Activated CD8-positive, alpha-beta T cell treated with anti-CD3 and anti-CD28 coated beads for 36 hours (primary cell): ENCODE data around the gene POU2F3. TPM values are rescaled to one million over a fixed set of nuclear protein-coding genes. Genes with fewer than 3 reads are reported as not detected.

Experiments
- ATAC-seq: fragments of 200-7000 bp; cut with Tn5 transposase; one replicate; pipeline ENCODE4 v1.10.0; 2021; ENCODE audit warnings: mild to moderate bottlenecking, moderate library complexity
- CTCF ChIA-PET: fragments of 350-600 bp; sonication (Branson Sonifier 250); formaldehyde crosslinking; loops from one replicate; lab custom pipeline; 2021; ENCODE audit warnings: antibody characterized with exemption; lab: Charles Lee
- POLR2A ChIA-PET: fragments of 350-600 bp; sonication (Branson Sonifier 250); formaldehyde crosslinking; loops from one replicate; lab custom pipeline; 2021; ENCODE audit warnings: antibody characterized with exemption; lab: Charles Lee
- DNase-seq: peaks from one replicate; pipeline ENCODE4 v3.0.0-alpha.2; 2020
- H3K27ac Mint-ChIP-seq: one replicate; pipeline ENCODE4 v1.8.0; 2021; ENCODE audit warnings: mild to moderate bottlenecking, mixed read lengths
- H3K27me3 Mint-ChIP-seq: one replicate; pipeline ENCODE4 v1.8.0; 2021; ENCODE audit warnings: mixed read lengths
- H3K36me3 Mint-ChIP-seq: one replicate; pipeline ENCODE4 v1.8.0; 2021; ENCODE audit warnings: low read depth, mixed read lengths
- H3K4me1 Mint-ChIP-seq: one replicate; pipeline ENCODE4 v1.8.0; 2021; ENCODE audit warnings: low read depth, mixed read lengths
- H3K4me3 Mint-ChIP-seq: one replicate; pipeline ENCODE4 v1.8.0; 2021; ENCODE audit warnings: mild to moderate bottlenecking, moderate library complexity, mixed read lengths
- H3K9me3 Mint-ChIP-seq: one replicate; pipeline ENCODE4 v1.8.0; 2021; ENCODE audit warnings: mixed read lengths
- CTCF ChIP-seq: fragments of 200-600 bp; IDR thresholded peaks from one replicate; pipeline ENCODE4 v1.8.0; 2022; ENCODE audit warnings: antibody characterized with exemption, mild to moderate bottlenecking
- intact Hi-C: fragments of 100-400 bp; cut with micrococcal nuclease; formaldehyde crosslinking; loops from one replicate; pipeline ENCODE4 v1.10.0; 2022
- total RNA-seq, 2 experiments: library from RNA; stranded (reverse); gene quantifications; one replicate each; pipeline ENCODE4 v1.2.3, GENCODE V29; 2021

Gene POU2F3
- total RNA-seq, 2 experiments from 2014 or later = not detected

GRCh38 chr11:120217941-120218694, 21.8 kb upstream of the POU2F3 start:
- Mint-ChIP-seq H3K36me3 (no peaks in the 10 kb centered on the region), H3K27ac (no peak overlapping the region), H3K9me3 (no peaks in the 10 kb centered on the region), H3K4me1 (peaks cover 4% of the 10 kb centered on the region), H3K27me3 (no peaks in the 10 kb centered on the region), H3K4me3 (no peak overlapping the region)
- ATAC-seq = no peak
- ChIA-PET POLR2A (no interaction called here), CTCF (no interaction called here)
- no peak for DNase-seq
- no peak for TF ChIP-seq CTCF
- intact Hi-C loops = no loop called here

GRCh38 chr11:120218695-120219033, 21.3 kb upstream of the POU2F3 start:
- Mint-ChIP-seq H3K36me3 (no peaks in the 10 kb centered on the region), H3K9me3 (no peaks in the 10 kb centered on the region), H3K4me3 (no peak overlapping the region), H3K27me3 (no peaks in the 10 kb centered on the region), H3K27ac (no peak overlapping the region), H3K4me1 (peaks cover 4% of the 10 kb centered on the region)
- ChIA-PET POLR2A (no interaction called here), CTCF (no interaction called here)
- intact Hi-C loops = no loop called here
- ATAC-seq = no peak
- DNase-seq = no peak
- no peak for TF ChIP-seq CTCF

GRCh38 chr11:120219232-120219937, 20.6 kb upstream of the POU2F3 start:
- ATAC-seq (no peak), DNase-seq (no peak)
- H3K27ac Mint-ChIP-seq = no peak overlapping the region
- intact Hi-C loops = no loop called here
- TF ChIP-seq CTCF = no peak
- no peaks in the 10 kb centered on the region for H3K27me3 Mint-ChIP-seq
- H3K4me3 Mint-ChIP-seq = no peak overlapping the region
- POLR2A ChIA-PET = no interaction called here
- CTCF ChIA-PET = no interaction called here
- no peaks in the 10 kb centered on the region for H3K36me3 Mint-ChIP-seq
- H3K9me3 Mint-ChIP-seq = no peaks in the 10 kb centered on the region
- H3K4me1 Mint-ChIP-seq = peaks cover 4% of the 10 kb centered on the region

- ATAC-seq = no peak
- no peak overlapping the region for H3K27ac Mint-ChIP-seq
- TF ChIP-seq CTCF = no peak
- H3K4me1 Mint-ChIP-seq = peaks cover 7% of the 10 kb centered on the region
- no peaks in the 10 kb centered on the region for H3K9me3 Mint-ChIP-seq
- POLR2A ChIA-PET = no interaction called here
- DNase-seq = no peak
- CTCF ChIA-PET = interaction anchor here (0.9 kb wide), 1 partner anchor 15 kb away, joined by 3 read pairs; no protein-coding TSS in a partner anchor
- no peaks in the 10 kb centered on the region for H3K36me3 Mint-ChIP-seq
- no peaks in the 10 kb centered on the region for H3K27me3 Mint-ChIP-seq
- H3K4me3 Mint-ChIP-seq = no peak overlapping the region
- intact Hi-C loops = no loop called here
These were observed 19.8 kb upstream of the POU2F3 start for GRCh38 chr11:120219938-120220746.

GRCh38 chr11:120220747-120221037, 19.2 kb upstream of the POU2F3 start:
- Mint-ChIP-seq H3K4me3 (no peak overlapping the region), H3K27ac (no peak overlapping the region), H3K27me3 (no peaks in the 10 kb centered on the region), H3K36me3 (no peaks in the 10 kb centered on the region), H3K9me3 (no peaks in the 10 kb centered on the region), H3K4me1 (peaks cover 9% of the 10 kb centered on the region)
- DNase-seq = no peak
- no peak for TF ChIP-seq CTCF
- ChIA-PET CTCF (interaction anchor here (0.9 kb wide), 1 partner anchor 14 kb away, joined by 3 read pairs; no protein-coding TSS in a partner anchor), POLR2A (no interaction called here)
- ATAC-seq = no peak
- intact Hi-C loops = no loop called here
